ENCODE results near the gene FNBP1L.

Gene FNBP1L

GRCh38 chr1:93495911-93496310 is 48.0 kb downstream of the FNBP1L start:
- DNase-seq = no peak

GRCh38 chr1:93496520-93496919 is 48.6 kb downstream of the FNBP1L start:
- DNase-seq = no peak

GRCh38 chr1:93499075-93499474 is 51.2 kb downstream of the FNBP1L start:
- no peak for DNase-seq

- no peak for DNase-seq
Measured at GRCh38 chr1:93499533-93499932, 51.6 kb downstream of the FNBP1L start.

GRCh38 chr1:93500275-93500674 is 52.4 kb downstream of the FNBP1L start:
- DNase-seq = no peak

GRCh38 chr1:93501399-93501798 is 53.5 kb downstream of the FNBP1L start:
- DNase-seq = no peak

- DNase-seq = no peak
Measured at GRCh38 chr1:93501829-93502369, 54.0 kb downstream of the FNBP1L start.

GRCh38 chr1:93502571-93502970 is 54.7 kb downstream of the FNBP1L start:
- DNase-seq = no peak

GRCh38 chr1:93503163-93503562 is 55.2 kb downstream of the FNBP1L start:
- DNase-seq = no peak

- no peak for DNase-seq
Measured at GRCh38 chr1:93503816-93504215, 55.9 kb downstream of the FNBP1L start.

- DNase-seq = no peak
Measured at GRCh38 chr1:93504247-93505033, 56.5 kb downstream of the FNBP1L start.

- no peak for DNase-seq
Measured at GRCh38 chr1:93506126-93506525, 58.2 kb downstream of the FNBP1L start.

GRCh38 chr1:93516164-93516563 is 68.2 kb downstream of the FNBP1L start:
- DNase-seq = no peak

- DNase-seq = no peak
Measured at GRCh38 chr1:93518516-93518915, 70.6 kb downstream of the FNBP1L start.

GRCh38 chr1:93519199-93519829 is 71.4 kb downstream of the FNBP1L start:
- DNase-seq = no peak

- DNase-seq = no peak
Measured at GRCh38 chr1:93521618-93522017, 73.7 kb downstream of the FNBP1L start.

- no peak for DNase-seq
Measured at GRCh38 chr1:93522721-93523120, 74.8 kb downstream of the FNBP1L start.

- no peak for DNase-seq
Measured at GRCh38 chr1:93525431-93525830, 77.5 kb downstream of the FNBP1L start.

GRCh38 chr1:93526431-93526830 is 78.5 kb downstream of the FNBP1L start:
- no peak for DNase-seq

GRCh38 chr1:93528412-93528811 is 80.5 kb downstream of the FNBP1L start:
- no peak for DNase-seq

- DNase-seq = no peak
Measured at GRCh38 chr1:93531193-93531592, 83.3 kb downstream of the FNBP1L start.

- no peak for DNase-seq
Measured at GRCh38 chr1:93532780-93533378, 85.0 kb downstream of the FNBP1L start.

GRCh38 chr1:93533677-93534076 is 85.8 kb downstream of the FNBP1L start:
- DNase-seq = no peak

- DNase-seq = no peak
Measured at GRCh38 chr1:93537396-93537795, 89.5 kb downstream of the FNBP1L start.

Measured in 8988T (cell line).